Epithelial cell of prostate (primary cell): Measurements from ENCODE around the gene RIC3.

Experiments used
- DNase-seq: peaks from one replicate; pipeline ENCODE4 v3.0.0-alpha.2; 2011; ENCODE audit warnings: low read depth, low spot score
- H3K27ac ChIP-seq: fragments of 450-650 bp; 2 replicates; pipeline ENCODE4 v1.5.1; 2017; ENCODE audit warnings: mild to moderate bottlenecking

RIC3 gene

DNA sequence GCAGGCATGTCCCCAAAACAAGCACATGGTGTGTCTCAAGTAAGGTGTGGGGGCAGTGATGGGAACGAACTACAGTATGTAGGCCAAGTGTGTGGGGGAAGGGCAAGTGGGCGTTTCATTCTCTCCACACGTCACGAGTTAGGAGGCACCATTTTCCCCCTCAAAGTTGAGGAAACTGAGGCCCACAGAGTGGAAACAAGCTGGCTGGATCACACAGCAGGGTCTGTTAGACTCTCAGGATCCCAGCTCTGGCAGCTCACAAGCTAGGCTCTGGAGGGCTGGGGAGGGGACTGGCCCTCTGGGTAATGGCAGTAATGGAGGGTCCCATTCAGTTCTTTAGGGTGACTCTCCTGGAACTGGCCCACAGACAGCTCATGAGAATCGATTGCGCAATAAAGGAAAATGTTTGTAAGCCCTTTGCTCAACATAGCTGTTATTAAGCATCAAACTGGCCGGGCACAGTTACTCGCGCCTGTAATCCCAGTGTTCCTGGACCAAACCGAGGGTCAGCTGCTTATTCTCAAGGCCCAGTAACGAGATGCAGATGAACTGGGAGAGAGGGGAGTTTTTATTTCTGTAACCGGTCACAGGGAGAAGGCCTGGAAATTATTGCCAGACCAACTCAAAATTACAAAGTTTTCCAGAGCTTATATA lies 111.9 kb downstream of the RIC3 start:
- DNase-seq, result no peak
- no peak overlapping the region for H3K27ac ChIP-seq
